GM12878 (cell line): ENCODE data around the gene CCDC197. TPM values are rescaled to one million over a fixed set of nuclear protein-coding genes. Genes with fewer than 3 reads are reported as not detected.

Experiments used
- ATAC-seq: fragments of 200-7000 bp; cut with Tn5 transposase; 3 replicates; pipeline ENCODE4 v1.9.1; 2020; ENCODE audit warnings: mild to moderate bottlenecking, moderate library complexity
- BruUV-seq: library from RNA; stranded (reverse); fragments of 400-500 nt; replicated peaks from 2 replicates; lab custom pipeline; 2021; lab: Mats Ljungman, UMichigan
- CTCF ChIA-PET: fragments of 300-600 bp; sonication (Branson Sonifier 250); formaldehyde crosslinking; extraction: SDS; loops from one replicate; lab custom pipeline; 2021; ENCODE audit warnings: inconsistent platforms; lab: Yijun Ruan, JAX
- POLR2A ChIA-PET: fragments of 350-600 bp; formaldehyde crosslinking; extraction: SDS; loops from one replicate; lab custom pipeline; 2021; ENCODE audit warnings: inconsistent platforms; lab: Charles Lee
- RAD21 ChIA-PET: fragments of 300-600 bp; sonication (Branson Sonifier 250); formaldehyde crosslinking; loops from one replicate; lab custom pipeline; 2023; ENCODE audit warnings: antibody characterized with exemption; ENCODE audit not compliant: unreplicated experiment; lab: Charles Lee
- SMC1A ChIA-PET: fragments of 300-600 bp; sonication (Branson Sonifier 250); formaldehyde crosslinking; loops from one replicate; lab custom pipeline; 2023; ENCODE audit not compliant: unreplicated experiment, uncharacterized antibody; lab: Charles Lee
- DNase-seq: peaks from one replicate; pipeline ENCODE4 v3.0.0-alpha.2; 2011; ENCODE audit warnings: low read depth, low spot score
- FAIRE-seq: peaks from 3 replicates; lab custom pipeline; 2011; peaks lifted over from hg19 to GRCh38; lab: Jason Lieb, UNC
- H2AFZ ChIP-seq: 2 replicates; pipeline ENCODE4 v1.6.0; 2011; ENCODE audit warnings: low read depth, low read length, control low read depth; ENCODE audit not compliant: control insufficient read depth
- H3K27ac ChIP-seq: 2 replicates; pipeline ENCODE4 v1.5.1; 2011; ENCODE audit warnings: control low read depth; ENCODE audit not compliant: control insufficient read depth, insufficient read depth
- H3K27me3 ChIP-seq, 2 experiments: replicated peaks in 1 of 2; 2 replicates each; pipeline versions ENCODE4 v1.6.0 to v1.6.1; 2011; ENCODE audit warnings: low read length in 1 of 2; ENCODE audit not compliant: control insufficient read depth in 2 of 2, insufficient read depth in 2 of 2
- H3K36me3 ChIP-seq, 2 experiments: 2 replicates each; pipeline ENCODE4 v1.5.1; 2011; ENCODE audit warnings: low read length in 1 of 2; ENCODE audit not compliant: control insufficient read depth in 2 of 2, insufficient read depth in 2 of 2
- H3K4me1 ChIP-seq: 2 replicates; pipeline ENCODE4 v1.6.1; 2011; ENCODE audit warnings: mild to moderate bottlenecking, low read length, moderate library complexity, mixed read lengths; ENCODE audit not compliant: control insufficient read depth, insufficient read depth
- H3K4me2 ChIP-seq: 2 replicates; pipeline ENCODE4 v1.6.0; 2011; ENCODE audit warnings: control low read depth; ENCODE audit not compliant: control insufficient read depth, insufficient read depth
- H3K4me3 ChIP-seq: fragments of 200-600 bp; sonication (generic); 2 replicates; pipeline ENCODE4 v1.5.1; 2016
- H3K79me2 ChIP-seq: 2 replicates; pipeline ENCODE4 v1.6.0; 2011; ENCODE audit warnings: low read length; ENCODE audit not compliant: control insufficient read depth, insufficient read depth
- H3K9ac ChIP-seq: 2 replicates; pipeline ENCODE4 v1.8.0; 2011; ENCODE audit warnings: low read length, control low read depth, mixed read lengths; ENCODE audit not compliant: control insufficient read depth, insufficient read depth
- H3K9me3 ChIP-seq: replicated peaks from 3 replicates; pipeline ENCODE4 v1.5.1; 2011; ENCODE audit warnings: mild to moderate bottlenecking, low read length; ENCODE audit not compliant: control insufficient read depth, insufficient read depth
- H4K20me1 ChIP-seq: 2 replicates; pipeline ENCODE4 v1.6.0; 2011; ENCODE audit not compliant: control insufficient read depth, insufficient read depth
- CBX5 ChIP-seq: sonication (generic); IDR thresholded peaks from 2 replicates; pipeline ENCODE4 v1.6.1; 2016; ENCODE audit warnings: low read depth, moderate library complexity, mild to moderate bottlenecking, inconsistent platforms
- HDAC6 ChIP-seq: fragments of 200-600 bp; sonication (generic); IDR thresholded peaks from one replicate; pipeline ENCODE4 v1.8.0; 2017; ENCODE audit warnings: antibody characterized with exemption; ENCODE audit not compliant: unreplicated experiment
- NBN ChIP-seq: fragments of 450-650 bp; IDR thresholded peaks from 2 replicates; pipeline ENCODE4 v1.6.1; 2016
- NR2C2 ChIP-seq: IDR thresholded peaks from 2 replicates; pipeline ENCODE4 v1.6.1; 2011; ENCODE audit warnings: borderline replicate concordance, low read depth; ENCODE audit not compliant: control insufficient read depth, insufficient read length
- NR2F1 ChIP-seq: fragments of 450-650 bp; conservative IDR thresholded peaks from 2 replicates; pipeline ENCODE4 v1.6.1; 2017; ENCODE audit warnings: mild to moderate bottlenecking
- PAX8 ChIP-seq: fragments of 450-650 bp; IDR thresholded peaks from 2 replicates; pipeline ENCODE4 v1.6.1; 2017; ENCODE audit warnings: mild to moderate bottlenecking, moderate library complexity
- PBX3 ChIP-seq: IDR thresholded peaks from 2 replicates; pipeline ENCODE4 v1.6.1; 2011; ENCODE audit warnings: mild to moderate bottlenecking, low read depth, low read length, moderate library complexity; ENCODE audit not compliant: insufficient replicate concordance
- RUNX3 ChIP-seq: IDR thresholded peaks from 2 replicates; pipeline ENCODE4 v1.6.1; 2012; ENCODE audit warnings: low read length, inconsistent platforms
- SRF ChIP-seq, 2 experiments: IDR thresholded peaks; 2 replicates each; pipeline ENCODE4 v1.6.1; 2011; ENCODE audit warnings: low read depth in 2 of 2, low read length in 2 of 2, mild to moderate bottlenecking in 1 of 2, moderate library complexity in 1 of 2
- TBL1XR1 ChIP-seq: IDR thresholded peaks from 2 replicates; pipeline ENCODE4 v1.6.1; 2012; ENCODE audit warnings: low read depth, low read length, improper control_type of control experiment
- TCF7 ChIP-seq: IDR thresholded peaks from 2 replicates; pipeline ENCODE4 v1.6.1; 2014; ENCODE audit warnings: antibody characterized with exemption, borderline replicate concordance
- ZBTB11 ChIP-seq: fragments of 450-650 bp; formaldehyde crosslinking; IDR thresholded peaks from 2 replicates; pipeline ENCODE4 v1.5.0; 2022; ENCODE audit warnings: mild to moderate bottlenecking, missing genetic modification characterization
- WGBS: methylation state at CpG from one replicate; pipeline ENCODE4 v1.1.6; 2016; ENCODE audit warnings: low lambda C conversion rate; ENCODE audit not compliant: insufficient replicate concordance, insufficient coverage; ENCODE audit errors: missing lambda C conversion rate; 5-methylcytosine and 5-hydroxymethylcytosine counted together
- in situ Hi-C: fragments of 300-500 bp; cut with MboI; formaldehyde crosslinking; loops from 9 replicates; pipeline ENCODE4 v1.14.3; 2018; ENCODE audit warnings: mixed read lengths
- intact Hi-C: fragments of 100-400 bp; cut with micrococcal nuclease; formaldehyde crosslinking; loops from one replicate; pipeline ENCODE4 v1.14.2; 2022; ENCODE audit not compliant: unreplicated experiment
- polyA plus RNA-seq, 11 experiments: library from polyadenylated mRNA; depleted of rRNA in 4 of 11; unstranded in 6 of 11; stranded (reverse) in 5 of 11; fragments of >200 nt; fragmentation: Nextera tagmentation in 4 of 11; fragmentation: Illumina TruSeq in 1 of 11; extraction: Ambion mirVana in 4 of 11; extraction: Trizol in 1 of 11; gene quantifications; 1 replicate in 1 of 11; 2 replicates in 10 of 11; pipeline versions ENCODE4 v1.2.1 to v1.2.3, GENCODE V29; 2011 to 2016; ENCODE audit warnings: inconsistent platforms in 2 of 11, missing spikeins in 2 of 11, low read depth in 1 of 11
- total RNA-seq, 4 experiments: library from RNA; depleted of rRNA in 3 of 4; stranded (reverse); fragments of >200 nt in 3 of 4; fragmentation: Illumina TruSeq in 1 of 4; extraction: Trizol in 1 of 4; gene quantifications; 2 replicates each; pipeline versions ENCODE4 v1.2.1 to v1.2.3, GENCODE V29; 2013 to 2021

The CCDC197 gene
- total and polyA plus RNA-seq, 10 of the 15 experiments (the other 5 are each of a cell fraction or from before 2014, with no cell fraction given): 0.12 TPM; not detected in 9

GRCh38 chr14:94038510-94038909 is 41.4 kb downstream of the CCDC197 start:
- in situ Hi-C loops: loop anchor here (5.0 kb wide), 2 partner anchors 99 to 144 kb away; no protein-coding TSS in a partner anchor
- no peak overlapping the region for H3K27ac ChIP-seq
- H4K20me1 ChIP-seq: no peaks in the 10 kb centered on the region
- no peaks in the 10 kb centered on the region for H3K79me2 ChIP-seq
- ChIA-PET CTCF (interaction anchor here (0.9 to 8.5 kb wide), 7 partner anchors 17 to 384 kb away, joined by 3 to 221 read pairs (median 34); no protein-coding TSS in a partner anchor), RAD21 (interaction anchor here (5.1 kb wide), 1 partner anchor 99 kb away, joined by 82 read pairs; no protein-coding TSS in a partner anchor), SMC1A (interaction anchor here (1.1 kb wide), 1 partner anchor 10 kb away, joined by 3 read pairs; no protein-coding TSS in a partner anchor), POLR2A (no interaction called here)
- intact Hi-C loops: no loop called here
- ATAC-seq (no peak), FAIRE-seq (no peak), DNase-seq (no peak)
- no peaks in the 10 kb centered on the region for H3K9me3 ChIP-seq
- H3K9ac ChIP-seq: no peak overlapping the region
- 44% methylated on average over 6 of the region's 7 CpGs for WGBS
- 0 out of 4 replicates have a peak, but pooled peaks cover 0 to 5% of the 10 kb centered on the region in 2 experiments for H3K27me3 ChIP-seq
- H3K4me3 ChIP-seq: no peak overlapping the region
- H3K4me2 ChIP-seq: no peak overlapping the region
- no peak overlapping the region for H2AFZ ChIP-seq
- TF ChIP-seq SRF (IDR thresholded peaks at IDR 0.05; ENCODE audit: low read depth in 2 of 2, low read length in 2 of 2): no peak
- H3K36me3 ChIP-seq: no peaks in the 10 kb centered on the region
- H3K4me1 ChIP-seq: no peaks in the 10 kb centered on the region
- no TSS peak for BruUV-seq

- SMC1A ChIA-PET: no interaction called here
- H3K27ac ChIP-seq: no peak overlapping the region
- H3K4me1 ChIP-seq: no peaks in the 10 kb centered on the region
- no peak overlapping the region for H2AFZ ChIP-seq
- WGBS: 71% methylated on average over 11 of the region's 11 CpGs
- in situ Hi-C loops: loop anchor here (5.0 kb wide), 2 partner anchors 98 to 143 kb away; no protein-coding TSS in a partner anchor
- no peaks in the 10 kb centered on the region for H3K9me3 ChIP-seq
- intact Hi-C loops: no loop called here
- H3K4me3 ChIP-seq: no peak overlapping the region
- no peak overlapping the region for H3K9ac ChIP-seq
- DNase-seq: no peak
- POLR2A ChIA-PET: no interaction called here
- FAIRE-seq: no peak
- no peaks in the 10 kb centered on the region for H3K79me2 ChIP-seq
- no peaks in the 10 kb centered on the region for H3K36me3 ChIP-seq
- BruUV-seq: no TSS peak
- no peaks in the 10 kb centered on the region for H4K20me1 ChIP-seq
- H3K27me3 ChIP-seq: 0 out of 4 replicates have a peak, but pooled peaks cover 0 to 5% of the 10 kb centered on the region in 2 experiments
- CTCF ChIA-PET: interaction anchor here (1.9 to 8.5 kb wide), 5 partner anchors 18 to 140 kb away, joined by 5 to 221 read pairs (median 52); no protein-coding TSS in a partner anchor
- no peak overlapping the region for H3K4me2 ChIP-seq
- RAD21 ChIA-PET: interaction anchor here (5.1 kb wide), 1 partner anchor 98 kb away, joined by 82 read pairs; no protein-coding TSS in a partner anchor
- no peak for ATAC-seq
- TF ChIP-seq RUNX3 (no peak), PAX8 (no peak), TBL1XR1 (no peak), HDAC6 (no peak), PBX3 (no peak), TCF7 (no peak), NR2F1 (no peak), NBN (no peak), CBX5 (no peak), NR2C2 (no peak), ZBTB11 (no peak)
Measured at GRCh38 chr14:94038921-94039629, 42.0 kb downstream of the CCDC197 start.
